ENCODE data around the gene SNRNP35. TPM values are rescaled to one million over a fixed set of nuclear protein-coding genes. Genes with fewer than 3 reads are reported as not detected.
A peak's percentile ranks its signal among the peaks of the same experiment; 100 is the strongest.
"Not testable (repeated sequence)": the region's sequence is repeated elsewhere in the genome, so short reads cannot be mapped to it uniquely, and the experiment has no call there.

Gene SNRNP35, protein sequence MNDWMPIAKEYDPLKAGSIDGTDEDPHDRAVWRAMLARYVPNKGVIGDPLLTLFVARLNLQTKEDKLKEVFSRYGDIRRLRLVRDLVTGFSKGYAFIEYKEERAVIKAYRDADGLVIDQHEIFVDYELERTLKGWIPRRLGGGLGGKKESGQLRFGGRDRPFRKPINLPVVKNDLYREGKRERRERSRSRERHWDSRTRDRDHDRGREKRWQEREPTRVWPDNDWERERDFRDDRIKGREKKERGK
- total RNA-seq = 10 to 100 TPM; 44.0 to 49.5 TPM
- 10 to 100 TPM; 39.0 to 40.4 TPM for polyA plus RNA-seq

DNA sequence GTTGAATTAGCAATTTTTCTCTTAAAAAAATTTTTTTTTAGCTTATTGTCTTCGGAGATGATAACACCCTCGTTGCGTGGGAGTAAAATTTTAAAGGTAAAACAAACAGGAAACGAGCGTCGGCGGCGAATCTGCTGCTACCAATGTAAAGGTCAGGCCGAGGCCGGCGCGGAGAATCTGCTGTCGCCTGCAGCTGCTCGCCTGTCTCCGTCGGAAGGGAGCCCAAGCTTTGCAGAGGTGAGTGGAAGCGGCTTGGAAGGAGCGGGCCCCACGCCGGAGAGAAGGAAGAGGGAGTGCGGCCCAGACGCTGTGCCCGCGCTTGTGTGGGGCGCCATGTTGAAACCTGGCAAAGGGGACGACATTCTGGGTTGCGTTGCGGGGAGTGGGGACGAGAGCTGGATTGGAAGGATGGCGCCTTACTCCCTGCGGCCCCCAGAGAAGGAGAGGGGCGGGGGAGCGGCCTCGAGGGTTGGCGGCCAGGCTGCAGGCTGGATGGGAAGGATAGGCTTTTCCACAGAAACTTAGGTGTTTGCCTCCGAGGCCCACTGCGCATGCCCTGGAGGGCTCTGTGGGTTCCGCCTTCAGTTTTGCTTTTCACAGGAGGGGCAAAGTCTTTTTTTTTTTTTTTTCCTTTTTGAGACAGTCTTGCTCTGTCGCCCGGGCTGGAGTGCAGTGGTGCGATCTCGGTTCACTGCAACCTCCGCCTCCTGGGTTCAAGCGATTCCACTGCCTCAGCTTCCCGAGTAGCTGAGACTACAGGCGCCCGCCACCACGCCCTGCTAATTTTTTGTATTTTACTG lies at the start of gene SNRNP35:
SNRNP35 (plus strand) TSS at position 160 of the 800 bp plus-strand sequence. CDS start 7,402 bp downstream, outside the sequence.
- intact Hi-C loops (cut with micrococcal nuclease) = loop anchor here (1.0 to 2.0 kb wide), 6 partner anchors 10 to 126 kb away; partner anchors contain the start of genes RILPL2 and TMED2

DNA sequence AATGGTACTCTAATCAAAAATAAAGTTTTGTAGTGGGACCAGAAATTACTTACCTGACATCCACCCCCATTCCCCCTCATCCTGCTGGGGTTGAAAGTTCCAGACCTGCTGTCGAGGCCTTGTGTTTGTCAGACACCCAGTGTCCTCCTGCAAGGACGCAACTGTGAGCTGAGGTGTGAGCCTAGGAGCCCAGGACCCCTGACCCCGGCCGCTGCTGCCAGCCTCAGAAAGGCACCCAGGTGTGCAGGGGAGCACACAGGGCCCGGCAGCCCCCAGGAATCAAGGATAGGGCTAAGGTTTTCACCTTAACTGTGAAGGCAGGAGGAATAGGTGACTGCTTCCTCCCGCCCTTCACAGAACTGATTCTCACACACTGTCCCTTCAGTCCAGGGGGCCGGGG lies 49.3 kb upstream of the SNRNP35 start:
- H3K36me3 ChIP-seq (ENCODE audit: insufficient read depth, low read length) = peaks cover 17% of the 10 kb centered on the region
- H3K27ac Mint-ChIP-seq; H3K4me3 Mint-ChIP-seq; CTCF ChIA-PET (ENCODE audit: partially characterized antibody); H3K27me3 Mint-ChIP-seq; H3K4me3 ChIP-seq (ENCODE audit: low read length in 2 of 2); H3K27ac ChIP-seq (ENCODE audit: low read depth, low read length); H3K9me3 ChIP-seq (ENCODE audit: control insufficient read depth in 1 of 2, low read length in 2 of 2); DNase-seq; intact Hi-C loops (cut with micrococcal nuclease); H3K9me3 Mint-ChIP-seq; H3K27me3 ChIP-seq (ENCODE audit: insufficient read depth, low read length); H3K4me1 ChIP-seq (ENCODE audit: insufficient read depth, low read length); H3K4me1 Mint-ChIP-seq: not testable (repeated sequence)
- H3K36me3 Mint-ChIP-seq = peaks cover 19 to 42% of the 10 kb centered on the region in 2 donors
- POLR2A ChIA-PET (ENCODE audit: partially characterized antibody) = interaction anchor here (0.9 kb wide), 1 partner anchor 25 kb away, joined by 3 read pairs; the partner anchor contains the start of gene KMT5A

More for the DNA sequence above, at the start of gene SNRNP35:
- peaks cover 0 to 2% (median 0%) of the 10 kb centered on the region in 8 donors for H3K9me3 Mint-ChIP-seq
- peaks cover 4 to 19% of the 10 kb centered on the region in 2 donors for H3K36me3 Mint-ChIP-seq
- POLR2A ChIA-PET (ENCODE audit: partially characterized antibody) = interaction anchor here (0.9 to 7.3 kb wide), 21 partner anchors 11 to 255 kb away, joined by 3 to 137 read pairs (median 8); partner anchors contain the start of genes DDX55, KMT5A, MPHOSPH9 and MTRFR
- Histone ChIP-seq H3K27me3 (ENCODE audit: insufficient read depth, low read length) (no peaks in the 10 kb centered on the region), H3K4me3 (ENCODE audit: low read length in 2 of 2) (peak within 1 kb of the TSS; percentile 58 to 95), H3K4me1 (ENCODE audit: insufficient read depth, low read length) (peaks cover 26% of the 10 kb centered on the region), H3K9me3 (ENCODE audit: control insufficient read depth in 1 of 2, low read length in 2 of 2) (no peaks in the 10 kb centered on the region), H3K27ac (ENCODE audit: low read depth, low read length) (peak within 1 kb of the TSS; percentile 95), H3K36me3 (ENCODE audit: insufficient read depth, low read length) (no peaks in the 10 kb centered on the region)
- CTCF ChIA-PET (ENCODE audit: partially characterized antibody) = interaction anchor here (0.9 to 2.3 kb wide), 9 partner anchors 10 to 133 kb away, joined by 3 to 14 read pairs (median 4); partner anchors contain the start of gene RILPL2
- peak within 1 kb of the TSS; percentile 98 to 100 (median 100) for H3K27ac Mint-ChIP-seq
- DNase-seq = peak; percentile 87 to 91 (median 89)
- H3K4me3 Mint-ChIP-seq = peak within 1 kb of the TSS; percentile 97 to 100 (median 100)
- H3K4me1 Mint-ChIP-seq = peaks cover 19 to 37% (median 29%) of the 10 kb centered on the region in 4 donors
- no peaks in the 10 kb centered on the region for H3K27me3 Mint-ChIP-seq

DNA sequence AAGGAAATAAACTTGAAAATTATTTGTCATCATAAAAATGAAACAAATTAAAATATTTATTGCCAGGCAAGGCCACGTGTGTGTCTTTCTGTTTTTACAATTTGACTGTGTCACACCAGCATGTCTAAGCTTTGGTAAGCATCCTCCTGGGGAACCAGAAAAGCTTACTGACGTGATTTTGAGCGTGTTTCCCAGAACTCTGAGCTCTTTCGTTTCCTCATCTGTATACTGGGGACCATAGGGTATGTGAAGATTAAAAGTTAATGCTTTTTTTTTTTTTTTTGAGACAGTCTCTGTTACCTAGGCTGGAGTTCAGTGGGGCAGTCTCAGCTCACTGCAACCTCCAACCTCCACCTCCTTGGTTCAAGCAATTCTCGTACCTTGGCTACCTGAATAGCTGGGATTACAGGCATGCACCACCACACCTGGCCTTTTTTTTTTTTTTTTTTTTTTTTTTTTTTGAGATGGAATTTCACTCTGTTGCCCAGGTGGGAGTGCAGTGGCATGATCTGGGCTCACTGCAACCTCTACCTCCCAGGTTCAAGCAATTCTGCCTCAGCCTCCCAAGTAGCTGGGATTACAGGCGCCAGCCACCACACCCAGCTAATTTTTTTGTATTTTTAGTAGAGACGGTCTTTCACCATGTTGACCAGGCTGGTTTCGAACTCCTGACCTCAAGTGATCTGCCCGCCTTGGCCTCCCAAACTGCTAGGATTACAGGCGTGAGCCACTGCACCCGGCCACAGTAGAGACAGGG lies 48.5 kb upstream of the SNRNP35 start:
- DNase-seq; H3K4me1 Mint-ChIP-seq; H3K36me3 ChIP-seq (ENCODE audit: insufficient read depth, low read length); intact Hi-C loops (cut with micrococcal nuclease); H3K27me3 Mint-ChIP-seq; H3K4me1 ChIP-seq (ENCODE audit: insufficient read depth, low read length); H3K27ac ChIP-seq (ENCODE audit: low read depth, low read length); H3K4me3 Mint-ChIP-seq; H3K27me3 ChIP-seq (ENCODE audit: insufficient read depth, low read length); H3K9me3 Mint-ChIP-seq; H3K4me3 ChIP-seq (ENCODE audit: low read length in 2 of 2); H3K9me3 ChIP-seq (ENCODE audit: control insufficient read depth in 1 of 2, low read length in 2 of 2): not testable (repeated sequence)
- CTCF ChIA-PET (ENCODE audit: partially characterized antibody) = interaction anchor here (1.1 to 2.3 kb wide), 2 partner anchors 39 to 59 kb away, joined by 3 to 8 read pairs; no protein-coding TSS in a partner anchor
- H3K36me3 Mint-ChIP-seq = peaks cover 19 to 34% of the 10 kb centered on the region in 2 donors
- H3K27ac Mint-ChIP-seq = peak overlapping the region in 2 of 7 donors; percentile 36 to 47
- POLR2A ChIA-PET (ENCODE audit: partially characterized antibody) = interaction anchor here (0.6 to 0.9 kb wide), 2 partner anchors 26 to 152 kb away, joined by 3 to 4 read pairs; partner anchors contain the start of gene KMT5A

DNA sequence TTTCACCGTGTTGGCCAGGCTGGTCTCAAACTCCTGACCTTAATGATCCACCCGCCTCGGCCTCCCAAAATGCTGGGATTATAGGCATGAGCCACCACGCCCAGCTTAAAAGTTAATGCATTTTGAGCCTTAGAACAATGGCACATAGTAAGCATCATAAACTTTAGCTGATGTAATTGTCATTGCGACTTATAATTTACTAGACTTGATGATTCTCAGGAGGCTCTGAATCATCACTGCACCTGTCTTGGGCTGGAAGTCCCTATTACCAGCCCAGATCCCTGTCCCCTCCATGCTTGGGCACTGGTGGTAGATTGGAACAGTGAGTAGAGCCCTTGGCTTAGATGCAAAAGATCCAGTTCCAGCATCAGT lies 47.9 kb upstream of the SNRNP35 start:
- POLR2A ChIA-PET (ENCODE audit: partially characterized antibody) = interaction anchor here (0.7 to 1.2 kb wide), 3 partner anchors 8 to 48 kb away, joined by 3 to 5 read pairs (median 3); partner anchors contain the start of gene SNRNP35
- CTCF ChIA-PET (ENCODE audit: partially characterized antibody) = interaction anchor here (1.1 to 2.3 kb wide), 2 partner anchors 39 to 59 kb away, joined by 3 to 8 read pairs; no protein-coding TSS in a partner anchor
- H3K36me3 ChIP-seq (ENCODE audit: insufficient read depth, low read length) = peaks cover 3% of the 10 kb centered on the region

DNA sequence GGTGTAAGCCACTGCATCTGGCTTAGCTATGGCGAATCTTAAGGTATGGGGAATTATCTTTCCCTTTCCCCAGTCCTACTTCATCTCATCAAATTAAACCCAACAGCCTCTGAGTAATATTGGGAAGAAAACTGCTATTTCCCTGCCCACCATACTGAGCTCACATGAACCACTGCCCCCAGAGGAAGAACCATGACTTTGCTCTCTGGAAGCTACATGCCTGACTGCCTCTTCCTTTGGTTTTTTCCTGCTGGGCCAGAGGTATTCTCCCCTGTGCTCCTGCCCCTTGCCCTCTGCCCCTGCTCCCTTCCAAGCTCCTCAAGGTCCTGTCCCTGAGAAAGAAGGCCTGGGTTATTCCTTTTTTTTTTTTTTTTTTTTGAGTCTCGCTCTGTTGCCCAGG lies 36.6 kb upstream of the SNRNP35 start:
- H3K36me3 ChIP-seq (ENCODE audit: insufficient read depth, low read length) = peaks cover 20% of the 10 kb centered on the region
- no peaks in the 10 kb centered on the region for H3K9me3 Mint-ChIP-seq

More for the DNA sequence above, 47.9 kb upstream of the SNRNP35 start:
- H3K27ac Mint-ChIP-seq = peak overlapping the region in 4 of 7 donors; percentile 22 to 79 (median 50)
- no peak for DNase-seq
- intact Hi-C loops (cut with micrococcal nuclease) = no loop called here
- no peaks in the 10 kb centered on the region for H3K27me3 ChIP-seq (ENCODE audit: insufficient read depth, low read length)
- peaks cover 0 to 3% (median 1%) of the 10 kb centered on the region in 4 donors for H3K4me1 Mint-ChIP-seq
- no peaks in the 10 kb centered on the region for H3K4me1 ChIP-seq (ENCODE audit: insufficient read depth, low read length)
- H3K9me3 ChIP-seq (ENCODE audit: control insufficient read depth in 1 of 2, low read length in 2 of 2) = no peaks in the 10 kb centered on the region
- H3K36me3 Mint-ChIP-seq = peaks cover 16 to 31% of the 10 kb centered on the region in 2 donors
- H3K27ac ChIP-seq (ENCODE audit: low read depth, low read length) = no peak overlapping the region
- H3K4me3 Mint-ChIP-seq = no peak overlapping the region
- H3K4me3 ChIP-seq (ENCODE audit: low read length in 2 of 2) = no peak overlapping the region
- H3K9me3 Mint-ChIP-seq = no peaks in the 10 kb centered on the region
- H3K27me3 Mint-ChIP-seq = no peaks in the 10 kb centered on the region

DNA sequence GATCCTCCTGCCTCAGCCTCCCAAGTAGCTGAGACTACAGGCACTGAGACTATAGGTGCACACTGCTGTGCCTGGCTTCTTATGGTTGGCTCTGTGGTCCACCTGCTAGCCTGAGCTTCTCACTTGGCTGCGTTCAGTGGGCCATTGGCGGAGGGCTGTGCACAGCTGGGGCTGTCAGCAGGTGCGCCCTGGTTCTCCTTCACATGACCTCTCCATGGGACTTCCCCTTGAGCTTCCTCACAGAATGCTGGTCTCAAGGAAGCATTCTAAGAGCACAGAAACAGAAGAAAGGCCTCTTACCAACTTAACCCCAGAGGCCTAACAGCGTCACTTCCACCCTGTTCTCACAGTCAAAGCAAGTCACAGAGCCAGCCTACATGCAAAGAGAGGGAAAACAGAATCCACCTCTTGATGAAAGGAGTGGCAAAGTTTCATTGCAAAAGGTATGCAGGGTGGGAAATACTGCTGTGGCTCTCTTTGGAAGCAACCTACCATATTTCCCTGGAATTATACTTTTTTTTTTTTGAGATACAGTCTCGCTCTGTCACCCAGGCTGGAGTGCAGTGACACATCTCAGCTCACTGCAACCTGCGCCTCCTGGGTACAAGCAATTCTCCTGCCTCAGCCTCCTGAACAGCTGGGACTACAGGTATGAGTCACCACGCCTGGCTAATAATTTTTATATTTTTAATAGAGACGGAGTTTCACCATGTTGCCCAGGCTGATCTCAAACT lies 30.7 kb upstream of the SNRNP35 start:
- Histone ChIP-seq H3K27ac (ENCODE audit: low read depth, low read length) (peak overlapping the region; percentile 44), H3K4me1 (ENCODE audit: insufficient read depth, low read length) (peaks cover 36% of the 10 kb centered on the region), H3K27me3 (ENCODE audit: insufficient read depth, low read length) (no peaks in the 10 kb centered on the region), H3K9me3 (ENCODE audit: control insufficient read depth in 1 of 2, low read length in 2 of 2) (no peaks in the 10 kb centered on the region), H3K4me3 (ENCODE audit: low read length in 2 of 2) (no peak overlapping the region), H3K36me3 (ENCODE audit: insufficient read depth, low read length) (peaks cover 5% of the 10 kb centered on the region)
- peaks cover 21 to 43% (median 29%) of the 10 kb centered on the region in 4 donors for H3K4me1 Mint-ChIP-seq
- ChIA-PET CTCF (ENCODE audit: partially characterized antibody) (interaction anchor here (0.9 to 2.1 kb wide), 6 partner anchors 9 to 155 kb away, joined by 3 to 6 read pairs (median 4); partner anchors contain the start of gene RILPL2), POLR2A (ENCODE audit: partially characterized antibody) (interaction anchor here (0.8 to 3.9 kb wide), 12 partner anchors 9 to 351 kb away, joined by 3 to 24 read pairs (median 5); partner anchors contain the start of genes KMT5A, RILPL2 and SNRNP35)
- peaks cover 32 to 42% of the 10 kb centered on the region in 2 donors for H3K36me3 Mint-ChIP-seq
- intact Hi-C loops (cut with micrococcal nuclease) = loop anchor here (5.0 kb wide), 1 partner anchor 40 kb away; no protein-coding TSS in a partner anchor
- H3K9me3 Mint-ChIP-seq = no peaks in the 10 kb centered on the region
- H3K27ac Mint-ChIP-seq = peak overlapping the region; percentile 85 to 94 (median 90)
- peak; percentile 59 to 76 (median 69) for DNase-seq
- peak overlapping the region in 7 of 8 donors; percentile 10 to 73 (median 48) for H3K4me3 Mint-ChIP-seq
- H3K27me3 Mint-ChIP-seq = no peaks in the 10 kb centered on the region

More for the DNA sequence above, 36.6 kb upstream of the SNRNP35 start:
- peaks cover 24 to 44% of the 10 kb centered on the region in 2 donors for H3K36me3 Mint-ChIP-seq
- ChIA-PET CTCF (ENCODE audit: partially characterized antibody) (no interaction called here), POLR2A (ENCODE audit: partially characterized antibody) (interaction anchor here (1.1 kb wide), 1 partner anchor 13 kb away, joined by 8 read pairs; no protein-coding TSS in a partner anchor)
- no peak overlapping the region for H3K4me3 ChIP-seq (ENCODE audit: low read length in 2 of 2)
- intact Hi-C loops (cut with micrococcal nuclease) = no loop called here
- H3K27me3 Mint-ChIP-seq = no peaks in the 10 kb centered on the region
- H3K4me1 Mint-ChIP-seq = peaks cover 0 to 4% (median 2%) of the 10 kb centered on the region in 4 donors
- no peaks in the 10 kb centered on the region for H3K27me3 ChIP-seq (ENCODE audit: insufficient read depth, low read length)
- DNase-seq = no peak
- H3K9me3 ChIP-seq (ENCODE audit: control insufficient read depth in 1 of 2, low read length in 2 of 2) = no peaks in the 10 kb centered on the region
- no peaks in the 10 kb centered on the region for H3K4me1 ChIP-seq (ENCODE audit: insufficient read depth, low read length)
- peak overlapping the region in 3 of 7 donors; percentile 31 to 57 (median 37) for H3K27ac Mint-ChIP-seq
- no peak overlapping the region for H3K27ac ChIP-seq (ENCODE audit: low read depth, low read length)
- H3K4me3 Mint-ChIP-seq = no peak overlapping the region

Measured in CD4-positive, alpha-beta memory T cell (primary cell).